GM04503 (cell line): Measurements from ENCODE around the gene FAIM2.

ENCODE experiments used
- DNase-seq: peaks from one replicate; pipeline ENCODE4 v3.0.0-alpha.2; 2012; ENCODE audit warnings: low read depth

FAIM2 gene

GRCh38 chr12:49939307-49939706 lies 35.6 kb upstream of the FAIM2 start:
- no peak for DNase-seq

DNA sequence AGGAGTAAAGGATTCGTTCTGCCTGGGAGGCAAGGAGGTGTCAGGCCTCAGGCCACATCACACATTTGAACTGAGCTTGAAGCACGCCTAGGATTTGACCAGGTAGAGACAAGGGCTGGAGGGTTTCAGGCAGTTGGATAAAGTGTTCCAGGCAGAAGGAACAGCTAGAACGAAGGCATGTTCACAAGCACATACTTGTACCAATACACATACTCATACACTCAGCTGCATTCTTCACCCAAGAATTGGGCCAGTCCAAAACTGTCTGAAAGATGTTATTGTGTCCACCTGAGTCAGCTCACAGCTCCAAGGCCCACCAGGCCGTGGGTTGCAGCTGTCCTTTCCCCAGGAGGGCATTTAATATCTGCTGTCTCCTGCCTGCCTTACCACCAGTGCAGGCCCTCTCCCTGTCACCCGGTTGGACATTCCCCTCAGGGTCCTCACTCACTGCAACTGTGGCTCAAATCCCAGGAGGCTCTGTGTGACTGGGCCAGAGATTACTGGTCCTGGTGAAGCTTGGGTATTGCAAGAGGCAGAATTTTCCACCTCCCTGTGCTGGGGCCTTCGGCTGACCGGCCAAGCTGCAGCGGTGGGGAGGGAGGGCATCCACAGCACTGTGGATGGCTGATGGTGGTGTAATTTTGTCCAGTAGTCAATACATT lies 34.1 kb upstream of the FAIM2 start:
- no peak for DNase-seq

- DNase-seq: no peak
Observed at GRCh38 chr12:49936925-49937324, 33.2 kb upstream of the FAIM2 start.

GRCh38 chr12:49934505-49934904 lies 30.8 kb upstream of the FAIM2 start:
- DNase-seq: no peak

DNA sequence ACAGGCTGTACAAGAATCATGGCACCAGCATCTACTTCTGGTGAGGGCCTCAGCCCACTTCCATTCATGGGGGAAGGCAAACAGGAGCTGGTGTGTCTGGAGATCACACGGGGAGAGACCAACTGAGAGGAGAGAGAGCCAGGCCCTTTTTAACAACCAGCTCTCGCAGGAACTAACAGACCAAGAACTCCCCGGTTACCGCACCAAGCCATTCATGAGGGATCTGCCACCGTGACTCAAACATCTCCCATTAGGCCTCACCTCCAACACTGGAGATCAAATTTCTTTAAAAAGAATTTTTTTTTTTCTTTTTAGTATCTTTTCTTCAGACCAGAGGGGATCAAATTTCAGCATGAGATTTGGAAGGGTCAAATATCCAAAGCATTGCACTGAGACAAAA lies 30.1 kb upstream of the FAIM2 start:
- DNase-seq: no peak

- no peak for DNase-seq
Observed at GRCh38 chr12:49932533-49933130, 28.9 kb upstream of the FAIM2 start.

DNA sequence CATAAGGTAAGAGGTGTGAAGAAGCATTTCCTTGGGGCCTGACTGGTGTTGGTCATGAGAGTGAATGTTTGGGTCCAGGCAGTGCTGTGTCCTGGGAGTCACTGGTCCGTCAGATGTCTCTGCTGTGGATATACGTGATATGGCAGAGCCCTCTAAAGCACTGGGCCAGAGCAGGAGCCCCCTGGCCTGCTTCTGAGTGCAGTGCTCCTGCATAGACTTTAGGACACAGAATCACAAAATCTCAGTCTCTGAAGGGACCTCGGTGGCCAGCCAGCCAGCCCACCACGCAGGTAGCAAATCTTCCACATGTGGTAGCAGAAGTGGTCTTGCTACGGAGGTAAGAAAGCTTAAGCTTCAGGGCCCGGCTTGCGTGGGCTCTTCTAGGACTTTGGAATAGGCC lies 28.3 kb upstream of the FAIM2 start:
- DNase-seq: no peak

DNA sequence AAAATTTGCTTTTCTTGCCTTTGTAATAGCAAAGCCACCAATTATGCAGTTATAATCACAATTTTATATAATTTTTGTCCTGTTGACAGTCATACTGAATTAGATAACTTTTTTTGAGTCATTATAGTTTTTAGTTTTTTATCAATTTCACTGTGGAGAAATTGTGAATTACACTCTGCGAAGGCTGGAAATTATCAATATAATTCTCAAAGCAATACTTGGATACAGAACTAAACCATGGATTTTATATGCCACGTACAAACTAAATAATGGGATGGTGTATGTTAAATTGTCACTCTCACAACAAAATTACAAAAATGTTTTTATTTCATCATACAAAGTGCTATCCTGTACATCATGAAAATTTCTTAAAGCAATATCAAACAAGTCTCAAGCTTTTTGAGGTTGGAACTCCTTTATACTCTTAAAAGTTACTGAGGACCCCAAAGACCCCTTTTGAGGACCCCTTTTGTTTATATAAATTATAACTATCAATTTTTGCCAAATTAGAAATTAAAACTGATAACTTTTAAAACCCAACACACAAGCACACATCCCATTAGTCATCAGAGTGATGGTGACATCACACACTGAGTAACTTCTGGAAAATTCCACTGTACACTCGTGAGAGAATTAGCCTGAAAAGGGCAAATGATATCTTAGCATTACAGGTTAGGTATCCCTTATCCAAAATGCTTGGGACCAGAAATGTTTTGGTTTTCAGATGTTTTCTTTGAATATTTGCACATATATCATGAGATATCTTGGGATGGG lies 27.0 kb upstream of the FAIM2 start:
- DNase-seq: peak; percentile 28

DNA sequence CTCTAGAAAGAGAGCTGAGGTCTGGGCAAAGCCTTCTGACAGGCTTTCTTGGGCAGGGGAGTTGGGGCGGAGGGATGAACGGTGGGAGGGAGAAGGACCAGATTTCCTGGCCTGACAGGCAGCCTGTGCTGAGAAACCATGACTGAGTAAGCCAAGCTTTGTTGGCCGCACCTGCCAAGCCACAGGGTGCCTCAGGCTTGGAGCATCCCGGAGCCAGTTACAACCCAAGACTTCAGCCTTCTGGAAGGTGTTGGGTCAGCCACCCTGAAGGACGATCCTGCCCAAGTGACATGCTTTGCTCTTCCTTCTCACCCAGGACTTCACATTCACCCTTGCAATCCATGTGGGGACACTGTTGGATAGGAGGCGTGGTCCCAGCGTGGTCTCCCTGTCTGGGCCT lies 25.9 kb upstream of the FAIM2 start:
- DNase-seq: no peak

GRCh38 chr12:49928471-49928870 lies 24.8 kb upstream of the FAIM2 start:
- DNase-seq: no peak

- no peak for DNase-seq
Observed at GRCh38 chr12:49925433-49926204, 21.9 kb upstream of the FAIM2 start.

- DNase-seq: no peak
Observed at GRCh38 chr12:49924628-49925246, 21.0 kb upstream of the FAIM2 start.

- no peak for DNase-seq
Observed at GRCh38 chr12:49923880-49924556, 20.3 kb upstream of the FAIM2 start.

DNA sequence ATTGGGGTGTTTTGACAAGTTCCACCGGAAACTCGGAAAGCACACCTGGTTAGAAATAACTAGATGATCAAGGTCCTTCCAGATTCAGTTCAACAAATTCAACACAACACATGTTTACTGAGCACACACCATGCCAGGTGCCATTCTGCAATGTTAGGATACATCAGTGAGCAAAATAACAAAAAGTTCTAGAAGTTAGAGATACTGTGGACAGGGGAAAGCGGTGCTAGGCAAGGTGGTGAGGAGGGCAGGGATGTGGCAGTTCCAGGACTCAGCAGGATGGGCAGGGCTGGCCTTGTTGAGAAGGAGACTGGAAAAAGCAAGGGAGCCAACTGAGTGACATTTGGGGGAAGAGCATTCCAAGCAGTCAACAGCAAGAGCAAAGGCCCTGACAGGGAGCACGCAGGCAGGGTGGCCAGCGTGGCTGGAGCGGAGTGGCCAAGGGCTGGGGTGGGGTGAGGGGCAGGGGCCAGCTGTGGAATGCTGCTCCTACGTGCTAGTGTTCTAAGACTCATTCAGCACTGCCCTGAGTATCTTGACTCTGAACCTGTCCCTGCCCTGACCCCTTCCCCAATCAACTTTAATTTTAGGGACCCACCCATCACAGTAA lies 19.4 kb upstream of the FAIM2 start:
- DNase-seq: no peak

- DNase-seq: no peak
Observed at GRCh38 chr12:49922349-49923034, 18.8 kb upstream of the FAIM2 start.

DNA sequence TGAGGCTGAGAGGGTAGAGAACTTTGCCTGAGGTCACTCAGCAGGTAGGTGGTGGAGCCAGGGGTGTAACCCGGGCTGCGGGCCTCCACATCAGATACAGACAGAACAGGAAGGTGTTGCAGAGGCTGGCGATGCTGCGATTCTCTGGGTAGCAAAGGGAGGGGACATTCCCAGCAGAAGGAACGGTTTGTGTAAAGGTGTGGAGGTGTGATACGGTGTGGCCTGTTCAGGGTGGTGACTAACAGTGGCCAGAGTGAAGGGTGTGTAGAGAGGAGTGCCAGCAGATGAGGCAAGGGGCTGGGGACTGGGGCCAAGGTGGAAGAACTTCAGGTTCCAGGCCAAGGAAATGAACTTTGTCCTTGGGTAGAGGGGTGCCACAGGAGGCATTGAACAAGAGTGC lies 18.2 kb upstream of the FAIM2 start:
- no peak for DNase-seq

DNA sequence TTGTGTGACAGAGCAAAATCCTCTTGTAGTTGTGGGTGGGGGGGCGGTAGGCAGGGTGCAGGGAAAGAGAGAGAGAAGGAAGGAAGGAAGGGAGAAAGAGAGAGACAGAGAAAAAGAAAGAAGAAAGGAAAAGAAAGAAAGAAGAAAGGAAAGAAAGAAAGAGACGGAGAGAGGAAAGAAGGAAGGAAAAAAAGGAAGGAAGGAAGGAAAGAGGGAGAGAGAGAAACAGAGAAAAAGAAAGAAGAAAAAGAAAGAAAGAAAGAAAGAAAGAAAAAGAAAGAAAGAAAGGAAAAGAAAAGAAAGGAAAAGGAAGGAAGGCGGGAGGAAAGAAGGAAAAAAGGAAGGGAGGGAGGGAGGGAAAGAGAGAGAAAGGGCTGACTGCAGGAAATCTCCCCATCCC lies 17.6 kb upstream of the FAIM2 start:
- no peak for DNase-seq

GRCh38 chr12:49920915-49921286 lies 17.2 kb upstream of the FAIM2 start:
- no peak for DNase-seq

- DNase-seq: no peak
Observed at GRCh38 chr12:49920241-49920914, 16.7 kb upstream of the FAIM2 start.

DNA sequence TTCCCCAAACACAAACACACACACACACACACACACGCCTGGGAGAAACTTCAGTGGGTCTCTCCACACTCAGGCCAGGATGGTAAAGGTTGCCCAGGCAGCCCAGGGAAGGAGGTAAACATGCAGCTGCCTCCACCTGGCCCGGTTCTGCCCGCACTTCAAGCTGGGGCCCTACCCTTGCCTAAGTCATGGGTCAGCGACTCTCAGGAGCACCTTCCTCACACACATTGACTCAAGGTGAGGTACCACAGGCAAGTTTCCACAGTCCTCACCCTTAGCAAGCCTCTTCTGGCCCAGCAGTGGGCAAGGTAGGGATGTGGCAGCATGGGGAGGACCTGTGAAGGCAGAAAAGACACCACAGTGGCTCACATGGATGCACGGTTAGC lies 14.1 kb upstream of the FAIM2 start:
- no peak for DNase-seq
